SK-N-SH (cell line): ENCODE measurements around the gene ITM2B. TPM values are rescaled to one million over a fixed set of nuclear protein-coding genes. Genes with fewer than 3 reads are reported as not detected.

ENCODE experiments used
- CTCF ChIA-PET: fragments of 300-600, 350-600 bp; formaldehyde crosslinking; extraction: SDS; loops from one replicate; lab custom pipeline; 2021; lab: Yijun Ruan, JAX
- POLR2A ChIA-PET: fragments of 350-600 bp; sonication (Branson Sonifier 250); formaldehyde crosslinking; extraction: SDS; loops from one replicate; lab custom pipeline; 2020; ENCODE audit warnings: antibody characterized with exemption, inconsistent platforms; lab: Yijun Ruan, JAX
- DNase-seq: peaks from one replicate; pipeline ENCODE4 v3.0.0; 2012
- H2AFZ ChIP-seq: fragments of 200-600 bp; sonication (generic); 2 replicates; pipeline ENCODE4 v1.8.1; 2016; ENCODE audit warnings: antibody characterized with exemption, mild to moderate bottlenecking, low read depth
- H3F3A ChIP-seq: fragments of 200-600 bp; sonication (generic); replicated peaks from 2 replicates; pipeline ENCODE3; 2016; ENCODE audit warnings: antibody characterized with exemption, mild to moderate bottlenecking; ENCODE audit not compliant: insufficient read depth
- H3K27ac ChIP-seq, 2 experiments: fragments of 200-500 bp in 1 of 2; fragments of 200-600 bp in 1 of 2; sonication (Bioruptor generic) in 1 of 2; sonication (generic), shearing (Covaris generic) in 1 of 2; 2 replicates each; pipeline versions ENCODE4 v1.5.1 to v1.6.1; 2014 to 2016; ENCODE audit warnings: low read depth in 2 of 2, inconsistent platforms in 1 of 2, low read length in 1 of 2, mild to moderate bottlenecking in 1 of 2, mixed read lengths in 1 of 2
- H3K27me3 ChIP-seq: fragments of 200-600 bp; sonication (generic), shearing (Covaris generic); 2 replicates; pipeline ENCODE4 v1.6.1; 2016; ENCODE audit warnings: mixed run types; ENCODE audit not compliant: insufficient read depth
- H3K36me3 ChIP-seq, 2 experiments: fragments of 200-500 bp in 1 of 2; fragments of 200-600 bp in 1 of 2; sonication (Bioruptor generic) in 1 of 2; sonication (generic) in 1 of 2; replicated peaks in 1 of 2; 2 replicates each; pipeline versions ENCODE3 to v1.5.1; 2014 to 2016; ENCODE audit warnings: low read length in 1 of 2, mild to moderate bottlenecking in 1 of 2; ENCODE audit not compliant: insufficient read depth in 2 of 2, control insufficient read depth in 1 of 2
- H3K4me1 ChIP-seq, 2 experiments: fragments of 200-500 bp in 1 of 2; fragments of 200-600 bp in 1 of 2; sonication (Bioruptor generic) in 1 of 2; sonication (generic), shearing (Covaris generic) in 1 of 2; 2 replicates each; pipeline versions ENCODE4 v1.5.1 to v1.6.1; 2014 to 2016; ENCODE audit warnings: low read depth in 1 of 2, low read length in 1 of 2, mixed run types in 1 of 2; ENCODE audit not compliant: insufficient read depth in 2 of 2, control insufficient read depth in 1 of 2
- H3K4me2 ChIP-seq: fragments of 200-600 bp; sonication (generic), shearing (Covaris generic); 2 replicates; pipeline ENCODE4 v1.6.1; 2017; ENCODE audit warnings: mixed run types
- H3K4me3 ChIP-seq, 2 experiments: fragments of 200-500 bp in 1 of 2; fragments of 200-600 bp in 1 of 2; sonication (Bioruptor generic) in 1 of 2; sonication (generic), shearing (Covaris generic) in 1 of 2; 2 replicates each; pipeline versions ENCODE4 v1.5.1 to v1.8.1; 2014 to 2016; ENCODE audit warnings: low read depth in 2 of 2, inconsistent platforms in 1 of 2, low read length in 1 of 2, mild to moderate bottlenecking in 1 of 2, mixed read lengths in 1 of 2, moderate library complexity in 1 of 2
- H3K79me2 ChIP-seq: fragments of 200-600 bp; sonication (generic); 2 replicates; pipeline ENCODE4 v1.8.1; 2017; ENCODE audit warnings: mild to moderate bottlenecking; ENCODE audit not compliant: insufficient read depth
- H3K9ac ChIP-seq: fragments of 200-600 bp; sonication (generic); 2 replicates; pipeline ENCODE4 v1.6.1; 2017; ENCODE audit warnings: mixed run types
- H3K9me2 ChIP-seq: fragments of 200-600 bp; sonication (generic); 2 replicates; pipeline ENCODE4 v1.6.1; 2017; ENCODE audit warnings: mixed run types
- H3K9me3 ChIP-seq: fragments of 200-600 bp; sonication (generic); 2 replicates; pipeline ENCODE4 v1.6.1; 2017; ENCODE audit warnings: mixed run types, mild to moderate bottlenecking, moderate library complexity
- H4K20me1 ChIP-seq: fragments of 200-600 bp; sonication (generic); 2 replicates; pipeline ENCODE4 v1.6.1; 2017; ENCODE audit warnings: mild to moderate bottlenecking, mixed run types; ENCODE audit not compliant: insufficient read depth
- EP300 ChIP-seq, 2 experiments: IDR thresholded peaks; 2 replicates each; pipeline versions ENCODE4 v1.4.0 to v1.6.1; 2012; ENCODE audit warnings: borderline replicate concordance in 1 of 2, low read depth in 1 of 2, low read length in 1 of 2
- EZH2phosphoT487 ChIP-seq: fragments of 200-600 bp; sonication (generic); IDR thresholded peaks from 2 replicates; pipeline ENCODE4 v1.6.1; 2017; ENCODE audit warnings: low read depth, mixed run types, mild to moderate bottlenecking, antibody characterized with exemption, moderate library complexity, borderline replicate concordance
- GABPA ChIP-seq: IDR thresholded peaks from 2 replicates; pipeline ENCODE4 v1.4.0; 2012; ENCODE audit warnings: low read depth, mild to moderate bottlenecking
- GATA2 ChIP-seq: sonication (generic); formaldehyde crosslinking; IDR thresholded peaks from 2 replicates; pipeline ENCODE4 v1.5.0; 2020; ENCODE audit warnings: mild to moderate bottlenecking, missing genetic modification reagents
- JUND ChIP-seq: IDR thresholded peaks from 2 replicates; pipeline ENCODE4 v1.4.0; 2012
- POLR2AphosphoS5 ChIP-seq: IDR thresholded peaks from 2 replicates; pipeline ENCODE4 v1.6.1; 2012; ENCODE audit warnings: low read depth, low read length
- RCOR1 ChIP-seq: fragments of 150-350 bp; IDR thresholded peaks from 2 replicates; pipeline ENCODE4 v1.6.1; 2017; ENCODE audit warnings: antibody characterized with exemption, low read length
- RXRA ChIP-seq: IDR thresholded peaks from 2 replicates; pipeline ENCODE4 v1.4.0; 2012; ENCODE audit warnings: low read depth, mild to moderate bottlenecking, borderline replicate concordance
- SIN3A ChIP-seq: IDR thresholded peaks from 2 replicates; pipeline ENCODE4 v1.6.1; 2012; ENCODE audit warnings: low read depth, mild to moderate bottlenecking, low read length, moderate library complexity, borderline replicate concordance
- SMC3 ChIP-seq: IDR thresholded peaks from 2 replicates; pipeline ENCODE4 v1.6.1; 2012; ENCODE audit warnings: low read depth, low read length, improper control_type of control experiment
- TCF12 ChIP-seq: IDR thresholded peaks from 2 replicates; pipeline ENCODE4 v1.4.0; 2012
- YY1 ChIP-seq: IDR thresholded peaks from 2 replicates; pipeline ENCODE4 v1.4.0; 2012; ENCODE audit warnings: low read depth, mild to moderate bottlenecking
- WGBS: methylation state at CpG from one replicate; pipeline ENCODE4 v1.1.6; 2017; ENCODE audit warnings: low lambda C conversion rate; 5-methylcytosine and 5-hydroxymethylcytosine counted together
- polyA plus RNA-seq, 3 experiments: library from polyadenylated mRNA; depleted of rRNA; stranded (reverse); fragments of >200 nt; gene quantifications; 2 replicates each; pipeline ENCODE4 v1.2.3, GENCODE V29; 2012
- TF ChIP-seq, protein P1 (sequence below): fragments of 150-350 bp; IDR thresholded peaks from 2 replicates; pipeline ENCODE4 v1.6.1; 2016; ENCODE audit warnings: mild to moderate bottlenecking, low read depth, low read length
- TF ChIP-seq, protein P2 (sequence below): fragments of 150-350 bp; IDR thresholded peaks from 2 replicates; pipeline ENCODE4 v1.6.1; 2017; ENCODE audit warnings: antibody characterized with exemption, low read length, low read depth, borderline replicate concordance
- TF ChIP-seq, protein P3 (sequence below): IDR thresholded peaks from 2 replicates; pipeline ENCODE4; 2012
- TF ChIP-seq, protein P4 (sequence below): IDR thresholded peaks from 2 replicates; pipeline ENCODE4 v1.4.0; 2012; ENCODE audit warnings: low read depth, borderline replicate concordance

The ITM2B gene
- polyA plus RNA-seq, 1 of the 3 experiments (the other 2 are of a cell fraction) = 184 TPM

DNA sequence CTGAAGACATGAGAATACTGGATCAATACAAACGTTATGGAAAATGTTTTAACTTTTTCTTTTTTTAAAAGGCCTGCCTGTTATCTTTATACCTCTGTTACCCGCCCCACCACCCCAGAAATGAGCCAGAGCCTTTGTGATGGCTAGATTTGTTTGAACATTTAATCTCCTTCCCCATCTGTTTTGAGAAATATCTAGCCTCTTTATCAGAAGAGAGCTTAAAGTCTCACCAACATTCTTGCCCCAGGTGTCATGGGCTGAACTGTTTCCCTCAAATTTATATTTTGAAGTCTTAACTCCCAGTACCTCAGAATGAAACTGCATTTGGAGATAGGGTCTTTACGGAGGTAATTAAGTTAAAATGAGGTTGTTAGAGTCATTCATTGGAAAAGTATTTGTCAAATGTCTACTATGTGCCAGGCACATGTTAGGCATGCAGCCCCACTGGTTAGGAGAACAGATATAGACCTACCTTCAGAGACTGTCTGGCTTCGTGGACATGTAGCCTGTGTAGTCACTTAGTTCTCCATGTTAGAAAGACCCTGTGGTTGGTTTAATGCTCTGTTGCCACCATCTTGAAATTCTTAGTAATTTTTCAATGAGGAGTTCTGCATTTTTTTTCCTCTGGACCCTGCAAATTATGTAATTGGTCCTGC lies 64.3 kb downstream of the ITM2B start:
- no peaks in the 10 kb centered on the region for H4K20me1 ChIP-seq
- H3K4me2 ChIP-seq = no peak overlapping the region
- 52% methylated on average over 4 of the region's 4 CpGs for WGBS
- H3K36me3 ChIP-seq = no peaks in the 10 kb centered on the region
- no peaks in the 10 kb centered on the region for H3K27me3 ChIP-seq
- no peak overlapping the region for H3K4me3 ChIP-seq
- H3K4me1 ChIP-seq = peaks cover 0 to 4% of the 10 kb centered on the region in 2 experiments; a peak in 1 of 4 replicates
- H3K27ac ChIP-seq = no peak overlapping the region
- no peak overlapping the region for H3K9ac ChIP-seq
- no peaks in the 10 kb centered on the region for H3K9me3 ChIP-seq
- ChIA-PET CTCF (no interaction called here), POLR2A (no interaction called here)
- no peak for DNase-seq
- no peaks in the 10 kb centered on the region for H3K9me2 ChIP-seq
- no peak overlapping the region for H2AFZ ChIP-seq
- TF ChIP-seq YY1 (no peak), SMC3 (no peak), SIN3A (no peak), RXRA (no peak), JUND (no peak), EP300 (IDR thresholded peaks at IDR 0.05; ENCODE audit: borderline replicate concordance in 1 of 2, low read depth in 1 of 2, low read length in 1 of 2) (no peak), TCF12 (no peak), GABPA (no peak), RCOR1 (no peak), EZH2phosphoT487 (no peak), POLR2AphosphoS5 (no peak), GATA2 (CRISPR knock-in tag) (no peak)
- TF ChIP-seq, protein P1, sequence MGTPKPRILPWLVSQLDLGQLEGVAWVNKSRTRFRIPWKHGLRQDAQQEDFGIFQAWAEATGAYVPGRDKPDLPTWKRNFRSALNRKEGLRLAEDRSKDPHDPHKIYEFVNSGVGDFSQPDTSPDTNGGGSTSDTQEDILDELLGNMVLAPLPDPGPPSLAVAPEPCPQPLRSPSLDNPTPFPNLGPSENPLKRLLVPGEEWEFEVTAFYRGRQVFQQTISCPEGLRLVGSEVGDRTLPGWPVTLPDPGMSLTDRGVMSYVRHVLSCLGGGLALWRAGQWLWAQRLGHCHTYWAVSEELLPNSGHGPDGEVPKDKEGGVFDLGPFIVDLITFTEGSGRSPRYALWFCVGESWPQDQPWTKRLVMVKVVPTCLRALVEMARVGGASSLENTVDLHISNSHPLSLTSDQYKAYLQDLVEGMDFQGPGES = no peak
- TF ChIP-seq, protein P2, sequence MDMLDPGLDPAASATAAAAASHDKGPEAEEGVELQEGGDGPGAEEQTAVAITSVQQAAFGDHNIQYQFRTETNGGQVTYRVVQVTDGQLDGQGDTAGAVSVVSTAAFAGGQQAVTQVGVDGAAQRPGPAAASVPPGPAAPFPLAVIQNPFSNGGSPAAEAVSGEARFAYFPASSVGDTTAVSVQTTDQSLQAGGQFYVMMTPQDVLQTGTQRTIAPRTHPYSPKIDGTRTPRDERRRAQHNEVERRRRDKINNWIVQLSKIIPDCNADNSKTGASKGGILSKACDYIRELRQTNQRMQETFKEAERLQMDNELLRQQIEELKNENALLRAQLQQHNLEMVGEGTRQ = no peak
- TF ChIP-seq, protein P3, sequence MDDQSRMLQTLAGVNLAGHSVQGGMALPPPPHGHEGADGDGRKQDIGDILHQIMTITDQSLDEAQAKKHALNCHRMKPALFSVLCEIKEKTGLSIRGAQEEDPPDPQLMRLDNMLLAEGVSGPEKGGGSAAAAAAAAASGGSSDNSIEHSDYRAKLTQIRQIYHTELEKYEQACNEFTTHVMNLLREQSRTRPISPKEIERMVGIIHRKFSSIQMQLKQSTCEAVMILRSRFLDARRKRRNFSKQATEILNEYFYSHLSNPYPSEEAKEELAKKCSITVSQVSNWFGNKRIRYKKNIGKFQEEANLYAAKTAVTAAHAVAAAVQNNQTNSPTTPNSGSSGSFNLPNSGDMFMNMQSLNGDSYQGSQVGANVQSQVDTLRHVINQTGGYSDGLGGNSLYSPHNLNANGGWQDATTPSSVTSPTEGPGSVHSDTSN = no peak
- TF ChIP-seq, protein P4, sequence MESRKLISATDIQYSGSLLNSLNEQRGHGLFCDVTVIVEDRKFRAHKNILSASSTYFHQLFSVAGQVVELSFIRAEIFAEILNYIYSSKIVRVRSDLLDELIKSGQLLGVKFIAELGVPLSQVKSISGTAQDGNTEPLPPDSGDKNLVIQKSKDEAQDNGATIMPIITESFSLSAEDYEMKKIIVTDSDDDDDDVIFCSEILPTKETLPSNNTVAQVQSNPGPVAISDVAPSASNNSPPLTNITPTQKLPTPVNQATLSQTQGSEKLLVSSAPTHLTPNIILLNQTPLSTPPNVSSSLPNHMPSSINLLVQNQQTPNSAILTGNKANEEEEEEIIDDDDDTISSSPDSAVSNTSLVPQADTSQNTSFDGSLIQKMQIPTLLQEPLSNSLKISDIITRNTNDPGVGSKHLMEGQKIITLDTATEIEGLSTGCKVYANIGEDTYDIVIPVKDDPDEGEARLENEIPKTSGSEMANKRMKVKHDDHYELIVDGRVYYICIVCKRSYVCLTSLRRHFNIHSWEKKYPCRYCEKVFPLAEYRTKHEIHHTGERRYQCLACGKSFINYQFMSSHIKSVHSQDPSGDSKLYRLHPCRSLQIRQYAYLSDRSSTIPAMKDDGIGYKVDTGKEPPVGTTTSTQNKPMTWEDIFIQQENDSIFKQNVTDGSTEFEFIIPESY = no peak
- no peaks in the 10 kb centered on the region for H3F3A ChIP-seq
- no peaks in the 10 kb centered on the region for H3K79me2 ChIP-seq
